ENCODE results near the gene ZC3H13.

Gene ZC3H13

DNA sequence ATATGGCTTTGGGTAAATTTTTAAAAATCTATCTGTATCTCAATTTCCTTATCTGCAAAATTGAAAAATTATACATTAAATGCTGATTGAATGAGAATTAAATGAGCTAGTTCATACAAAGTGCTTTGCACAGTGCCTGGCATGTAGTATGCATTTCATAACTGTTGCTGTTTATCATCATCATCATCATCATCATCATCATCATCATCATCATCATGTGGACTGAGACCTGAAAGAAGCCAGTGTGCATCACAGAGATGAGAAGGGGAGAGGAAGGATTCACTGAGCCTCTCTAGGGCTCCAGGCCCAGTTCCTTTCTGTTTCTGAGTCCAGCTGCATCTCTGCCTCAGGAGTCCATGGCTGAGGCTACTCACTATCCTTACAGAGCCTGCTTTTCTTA lies 6.9 kb upstream of the ZC3H13 start:
- DNase-seq (ENCODE audit: low read depth, low spot score), result no peak

DNA sequence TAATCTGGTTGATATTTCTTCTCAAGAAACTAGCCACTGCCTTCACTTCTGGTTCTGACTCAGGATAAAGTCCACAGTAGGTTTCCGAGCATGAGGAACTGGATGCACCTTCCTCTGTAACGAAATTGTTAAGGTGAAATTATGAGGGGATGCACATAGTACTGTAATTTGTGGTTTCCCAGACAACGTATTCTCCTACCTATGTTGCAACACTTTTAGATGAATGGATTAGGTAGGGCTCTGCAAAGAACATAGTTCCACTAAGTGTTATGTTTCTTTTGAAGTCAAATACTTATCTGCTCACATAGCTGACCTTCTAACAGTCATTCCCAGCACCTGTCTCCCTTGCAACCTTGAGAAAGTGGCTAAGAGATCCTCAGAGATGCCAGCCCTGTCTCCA lies 5.7 kb upstream of the ZC3H13 start:
- DNase-seq (ENCODE audit: low read depth, low spot score), result no peak

DNA sequence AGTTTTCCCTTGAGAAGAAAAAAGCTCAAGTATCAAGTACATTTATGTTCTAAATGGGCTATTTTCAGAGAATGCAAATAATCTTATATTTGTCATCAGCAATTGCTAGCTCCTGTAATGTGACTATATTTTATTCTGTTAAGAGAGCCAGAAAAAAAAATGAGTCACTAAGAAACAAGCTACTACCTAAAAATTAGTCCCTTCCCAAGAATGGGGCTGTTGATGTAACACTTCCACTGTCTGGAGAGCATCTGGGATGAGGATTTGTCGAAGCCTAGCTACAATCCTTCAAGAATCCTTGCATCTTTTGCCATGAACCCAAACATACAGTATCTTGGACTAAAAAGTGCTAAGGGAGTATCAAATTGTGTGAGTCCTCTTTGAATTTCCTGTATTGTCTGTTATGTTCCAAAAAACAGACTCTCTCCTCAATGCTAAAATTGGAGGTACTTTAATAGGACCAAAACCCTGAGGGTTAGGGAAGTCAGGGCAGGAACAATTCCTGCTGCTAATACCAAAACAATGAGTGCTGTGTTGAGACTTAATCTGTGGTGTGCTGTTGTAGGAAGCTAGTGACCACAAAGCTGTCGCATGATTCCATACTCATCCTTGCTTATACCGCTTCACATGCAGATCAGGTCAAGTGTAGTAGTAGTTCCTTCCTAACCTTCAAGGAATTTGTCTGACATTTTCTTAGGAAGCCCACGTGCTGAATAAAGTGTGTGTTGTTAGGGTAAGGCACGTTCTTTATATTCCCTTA lies 4.9 kb upstream of the ZC3H13 start:
- no peak for DNase-seq (ENCODE audit: low read depth, low spot score)

DNA sequence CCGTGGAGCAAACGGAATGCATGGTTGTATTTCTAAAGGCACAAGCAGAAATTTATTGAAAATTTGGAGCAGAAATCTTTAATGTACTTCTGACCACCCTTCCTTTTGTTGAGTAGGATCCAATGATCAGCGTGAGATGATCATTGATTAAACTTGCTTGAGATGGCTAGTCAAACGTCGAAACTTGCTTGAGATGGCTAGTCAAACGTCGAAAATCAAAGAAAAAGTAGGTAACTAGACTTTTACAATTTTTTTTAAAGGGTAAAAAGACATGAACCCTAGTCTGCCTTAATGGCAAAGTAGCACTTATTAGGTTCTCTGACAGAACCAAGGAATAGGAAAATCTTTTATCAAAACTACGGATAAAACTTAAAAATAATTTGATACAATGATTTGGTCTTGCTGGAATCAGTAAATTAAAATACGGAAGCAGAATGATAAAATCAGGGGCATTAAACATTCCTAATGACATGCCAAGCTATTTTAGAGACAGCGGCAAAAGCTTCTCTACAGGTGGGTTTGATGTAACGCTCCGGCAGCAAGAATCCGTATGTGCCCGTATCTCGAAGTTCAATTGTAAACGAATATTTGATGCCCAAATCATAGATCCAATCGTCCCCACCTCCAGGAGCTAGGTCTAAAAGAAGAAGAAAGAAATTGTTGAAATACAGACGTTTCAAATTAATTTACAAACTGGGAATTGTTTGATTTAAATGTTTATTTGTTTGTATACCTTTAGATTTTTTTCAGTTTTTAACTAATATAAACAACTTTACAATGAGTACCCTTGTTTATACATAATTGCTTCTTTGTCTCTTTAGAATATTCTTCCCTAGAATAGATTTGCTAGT lies 841 bp upstream of the ZC3H13 start:
- no peak for DNase-seq (ENCODE audit: low read depth, low spot score)

DNA sequence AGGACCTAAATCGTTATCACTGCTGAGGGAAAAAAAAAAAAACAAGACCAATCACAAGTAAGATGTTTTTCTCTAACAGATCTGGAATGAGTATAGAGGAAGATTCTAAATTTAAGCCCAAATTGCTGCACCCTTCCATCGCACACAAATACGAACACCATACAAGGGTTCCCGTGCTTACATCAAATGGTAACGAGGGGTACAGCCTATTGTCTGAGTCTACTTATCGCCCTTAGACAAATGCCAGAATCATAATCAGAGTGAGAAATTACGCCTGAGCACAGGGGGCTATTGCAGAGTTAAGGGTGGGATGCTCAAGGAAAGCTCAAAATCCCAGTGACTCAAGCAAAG lies 603 bp downstream of the ZC3H13 start:
- no peak for DNase-seq (ENCODE audit: low read depth, low spot score)

DNA sequence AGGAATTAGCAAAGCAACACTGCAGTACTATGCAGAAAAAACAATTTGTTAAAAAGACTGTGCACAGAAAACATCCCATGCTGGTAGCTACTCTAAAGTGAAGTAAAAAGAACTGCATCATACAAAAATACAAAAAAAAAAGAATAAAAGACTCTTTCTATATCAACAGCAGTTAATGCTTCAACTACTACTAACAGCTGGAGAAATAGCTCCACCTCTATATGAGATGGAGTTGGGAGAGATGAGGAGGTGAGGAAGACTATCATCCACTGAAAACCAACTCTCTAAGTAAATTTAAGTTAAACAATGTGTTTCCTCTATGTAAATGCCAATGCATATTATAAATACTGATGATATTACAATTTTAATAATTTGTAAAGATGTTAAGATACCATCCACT lies 1.8 kb downstream of the ZC3H13 start:
- DNase-seq (ENCODE audit: low read depth, low spot score), result no peak

DNA sequence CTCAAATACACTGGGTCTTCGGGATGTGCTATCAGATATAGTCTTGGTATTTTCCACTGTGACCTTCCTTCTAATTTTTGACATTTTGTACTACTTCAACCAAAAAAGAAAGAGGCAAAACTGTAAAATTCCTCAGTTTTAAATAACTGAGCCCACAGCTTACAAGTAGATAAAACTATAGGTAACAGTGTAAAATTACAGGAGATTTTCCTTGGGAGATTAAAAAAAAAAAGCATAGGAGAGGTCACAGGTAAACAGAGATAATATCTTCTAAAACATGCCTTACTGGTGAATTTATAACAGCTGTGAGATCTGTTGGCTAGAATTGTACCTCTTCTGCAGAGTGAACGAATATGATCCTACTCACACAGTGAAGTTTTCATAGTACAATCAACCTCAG lies 7.1 kb downstream of the ZC3H13 start:
- DNase-seq (ENCODE audit: low read depth, low spot score), result no peak

DNA sequence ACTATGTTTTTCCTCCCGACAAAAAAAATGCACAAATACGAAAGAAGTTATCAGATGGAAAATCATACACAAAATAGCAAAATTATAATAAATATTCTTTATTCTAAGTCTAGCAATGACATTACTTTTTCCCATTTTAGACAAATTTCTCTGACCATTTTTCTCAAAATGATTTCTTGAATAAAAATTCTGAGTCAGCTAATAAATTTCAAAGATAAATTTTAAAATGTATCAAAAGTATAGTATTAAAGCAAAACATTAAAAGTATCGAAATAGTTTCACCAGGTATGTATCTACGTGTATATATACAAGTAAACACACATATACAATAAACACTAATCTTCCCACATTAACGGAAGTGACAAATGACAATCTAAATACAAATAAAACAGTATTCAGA lies 8.9 kb downstream of the ZC3H13 start:
- DNase-seq (ENCODE audit: low read depth, low spot score), result no peak

DNA sequence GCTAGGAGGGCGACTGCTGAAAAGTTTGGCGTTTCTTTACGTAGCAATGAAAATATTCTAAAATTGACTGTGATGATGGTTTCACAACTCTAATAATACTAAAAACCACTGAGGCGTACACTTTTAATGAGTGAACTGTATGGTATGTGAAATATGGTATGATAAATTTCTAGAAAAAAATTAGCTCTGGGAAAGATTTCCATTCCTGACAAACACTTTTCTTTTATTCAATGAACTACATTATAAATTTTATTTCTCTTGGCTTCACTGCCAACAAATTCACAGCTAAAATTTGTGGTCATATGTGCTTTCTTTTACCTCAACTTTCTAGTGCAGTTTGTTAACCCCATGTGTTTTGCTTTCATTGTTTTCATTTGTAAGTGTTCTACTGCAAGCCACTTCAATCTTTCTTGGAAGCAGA lies 11.1 kb downstream of the ZC3H13 start:
- DNase-seq (ENCODE audit: low read depth, low spot score), result no peak

DNA sequence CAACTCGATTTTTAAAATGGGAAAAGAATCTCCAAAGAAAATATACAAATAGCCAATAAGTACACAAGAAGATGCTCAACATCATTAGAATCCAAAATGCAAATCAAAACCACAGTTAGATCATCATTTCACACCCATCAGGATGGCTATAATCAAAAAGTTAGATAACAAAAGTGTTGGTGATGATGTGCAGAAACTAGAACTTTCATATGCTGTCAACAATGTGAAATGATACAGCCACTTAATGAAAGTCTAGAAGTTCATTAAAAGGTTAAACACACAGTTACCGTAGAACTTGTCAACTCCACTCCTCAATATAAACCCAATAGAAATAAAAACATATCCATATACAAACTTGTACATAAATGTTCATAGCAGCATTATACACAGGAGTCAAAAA lies 11.8 kb downstream of the ZC3H13 start:
- DNase-seq (ENCODE audit: low read depth, low spot score), result no peak

DNA sequence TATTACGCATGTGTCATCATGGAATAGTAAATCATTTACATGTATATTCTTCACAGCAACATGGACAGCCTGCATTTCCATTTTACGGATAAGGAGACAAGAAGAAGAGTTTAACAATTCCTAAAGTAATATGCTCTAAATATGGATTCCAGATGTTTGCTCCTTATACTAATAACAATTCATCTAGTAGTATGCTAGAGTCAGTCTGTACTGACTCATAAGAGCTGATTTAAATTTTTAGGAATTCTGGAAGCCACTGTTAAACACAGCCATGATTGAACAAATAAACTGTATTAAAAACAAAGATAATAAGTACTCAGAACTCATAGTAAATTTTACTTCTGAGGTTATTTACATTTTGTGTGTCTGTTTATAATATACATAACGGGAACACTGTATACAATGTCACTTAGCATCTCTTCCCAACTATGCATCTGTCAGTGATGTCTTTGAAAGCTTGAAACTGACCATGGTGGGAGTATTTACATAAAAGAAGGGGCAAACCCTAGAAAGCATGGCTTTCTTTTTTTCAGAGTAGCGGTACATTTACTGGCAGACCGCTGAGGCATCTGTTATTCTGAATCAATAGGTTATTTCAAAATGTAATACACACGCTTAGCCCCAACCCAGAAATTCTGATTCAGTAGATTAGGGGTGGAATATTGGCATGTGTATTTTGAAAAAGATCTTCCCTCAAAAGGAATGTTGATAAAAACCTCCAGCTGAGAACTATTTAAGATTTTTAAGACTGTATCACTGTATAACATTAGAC lies 12.9 kb downstream of the ZC3H13 start:
- DNase-seq (ENCODE audit: low read depth, low spot score), result no peak

DNA sequence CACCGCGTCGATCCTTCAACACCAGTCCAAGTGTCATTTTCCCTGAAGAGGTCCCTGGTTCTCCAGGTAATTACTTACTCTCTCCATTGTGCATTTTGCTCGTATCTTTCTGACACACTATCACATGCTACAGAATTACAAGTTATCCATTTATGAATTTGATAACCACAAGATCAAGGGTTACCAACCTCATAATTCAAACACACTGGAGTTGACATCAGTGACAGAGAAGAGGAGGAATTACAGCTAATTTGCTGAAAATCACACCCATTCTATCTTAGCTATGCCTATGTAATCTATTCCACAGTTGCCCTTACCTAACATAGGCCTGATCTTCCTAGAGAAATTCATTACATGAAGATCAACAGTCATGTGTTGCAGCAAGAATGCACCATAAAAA lies 14.2 kb downstream of the ZC3H13 start:
- no peak for DNase-seq (ENCODE audit: low read depth, low spot score)

DNA sequence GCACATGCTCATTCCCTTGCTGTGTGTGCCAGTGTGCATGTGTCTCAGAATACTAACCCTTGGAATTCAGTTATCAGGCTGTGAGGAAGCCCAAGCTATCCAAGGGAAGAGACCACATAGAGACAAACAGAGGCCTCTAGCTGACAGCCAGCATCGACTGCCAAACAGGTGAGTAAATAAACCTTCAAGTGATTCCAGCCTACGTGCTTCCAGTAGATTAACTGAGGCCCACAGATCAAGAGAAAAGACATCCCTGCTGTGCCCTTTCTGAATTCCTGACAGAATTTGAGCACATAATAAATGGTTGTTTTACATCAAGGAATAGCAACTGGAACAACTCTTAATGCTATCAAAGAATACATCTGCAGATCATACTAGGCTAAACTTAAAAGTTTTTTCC lies 17.5 kb downstream of the ZC3H13 start:
- no peak for DNase-seq (ENCODE audit: low read depth, low spot score)

DNA sequence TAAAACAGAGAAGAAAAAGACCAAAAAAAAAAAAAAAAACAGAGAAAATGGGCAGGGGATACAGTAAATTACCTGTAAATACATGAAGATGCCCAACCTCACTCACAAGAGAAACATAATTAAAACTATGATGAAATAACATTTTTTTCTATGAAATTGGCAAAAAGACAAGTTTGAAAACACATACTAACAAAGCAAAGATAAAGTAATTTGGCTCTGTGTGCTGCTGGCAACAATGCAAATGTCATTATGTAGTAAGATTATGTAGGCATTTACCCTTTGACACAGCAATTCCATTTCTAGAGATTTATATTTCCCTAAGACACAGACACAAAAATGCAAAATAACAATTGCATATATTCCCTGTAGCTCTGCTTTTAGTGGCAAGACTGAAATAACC lies 20.2 kb downstream of the ZC3H13 start:
- DNase-seq (ENCODE audit: low read depth, low spot score), result no peak

DNA sequence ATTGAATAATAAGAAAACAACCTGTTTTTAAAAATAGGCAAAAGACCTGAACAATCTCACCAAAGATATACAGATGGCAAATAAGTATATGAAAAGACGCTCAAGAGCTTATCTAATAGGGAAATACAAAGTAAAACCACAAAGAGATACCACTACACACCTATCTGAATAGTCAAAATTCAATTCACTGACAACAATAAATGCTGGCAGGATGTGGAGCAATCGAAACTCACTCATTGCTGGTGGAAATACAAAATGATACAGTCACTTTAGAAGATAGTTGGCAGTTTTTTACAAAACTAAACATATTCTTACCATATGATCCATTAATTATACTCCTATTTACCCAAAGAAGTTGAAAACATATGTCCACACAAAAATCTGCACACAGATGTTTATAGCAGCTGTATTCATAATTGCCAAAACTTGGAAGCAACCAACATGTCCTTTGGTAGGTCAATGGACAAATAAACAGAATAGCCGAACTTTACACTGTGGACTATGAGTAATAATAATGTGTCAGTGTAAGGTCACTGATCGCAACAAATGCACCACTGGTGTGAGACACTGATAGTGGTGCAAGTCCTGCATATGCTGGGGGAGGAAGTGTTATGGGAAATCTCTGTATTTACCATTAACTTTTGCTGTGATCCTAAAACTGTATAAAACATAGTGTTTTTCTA lies 20.8 kb downstream of the ZC3H13 start:
- no peak for DNase-seq (ENCODE audit: low read depth, low spot score)

DNA sequence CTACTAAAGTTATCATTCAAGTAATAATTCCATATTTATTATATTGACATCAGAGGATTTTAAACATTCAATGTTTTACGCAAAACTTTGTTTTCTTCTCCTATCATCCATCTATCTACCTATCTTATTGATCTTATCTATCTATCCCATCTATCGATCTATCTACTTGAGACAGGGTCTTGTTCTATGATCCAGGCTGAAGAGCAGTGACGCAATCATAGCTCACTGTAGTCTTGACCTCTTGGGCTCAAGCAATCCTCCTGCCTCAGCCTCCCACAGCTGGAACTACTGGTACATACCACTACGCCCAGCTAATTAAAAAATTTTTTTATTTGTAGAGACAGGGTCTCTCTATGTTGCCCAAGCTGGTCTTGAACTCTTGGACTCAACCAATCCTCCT lies 27.4 kb downstream of the ZC3H13 start:
- no peak for DNase-seq (ENCODE audit: low read depth, low spot score)

DNA sequence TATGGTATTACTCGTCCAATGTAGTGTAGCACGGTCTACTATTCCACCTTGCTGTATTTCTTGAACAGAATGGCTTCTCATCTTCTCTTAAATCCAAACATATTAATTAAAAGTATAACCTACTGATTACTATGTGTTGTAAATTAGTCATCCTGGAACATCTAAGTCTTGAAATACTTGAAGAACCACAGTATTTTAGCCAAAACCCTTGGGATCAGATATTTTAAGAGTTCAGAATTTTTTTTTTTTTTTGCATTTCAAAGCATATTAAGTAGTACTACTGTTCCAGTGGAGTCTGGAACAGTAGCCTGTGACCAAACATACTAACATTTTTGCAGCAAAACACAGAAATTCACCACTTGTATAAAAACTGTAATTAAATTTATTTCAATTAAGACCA lies 30.1 kb downstream of the ZC3H13 start:
- DNase-seq (ENCODE audit: low read depth, low spot score), result no peak

DNA sequence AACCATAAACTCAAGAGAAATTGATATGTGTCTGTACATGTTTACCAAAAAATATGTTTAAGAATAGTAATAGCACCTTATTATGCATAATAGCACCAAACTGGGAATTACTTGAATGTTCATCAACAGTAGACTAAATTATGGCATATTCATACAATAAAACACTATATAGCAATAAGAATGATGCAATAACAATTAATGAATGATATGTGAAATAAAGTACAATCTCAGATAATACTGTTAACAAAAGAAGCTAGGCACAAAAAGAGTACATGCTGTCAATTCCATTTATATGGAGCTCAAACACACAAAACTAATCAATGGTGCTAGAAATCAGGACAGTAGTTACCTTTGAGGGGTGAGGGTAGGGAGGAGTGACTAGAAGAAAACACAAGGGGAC lies 36.3 kb downstream of the ZC3H13 start:
- DNase-seq (ENCODE audit: low read depth, low spot score), result no peak

DNA sequence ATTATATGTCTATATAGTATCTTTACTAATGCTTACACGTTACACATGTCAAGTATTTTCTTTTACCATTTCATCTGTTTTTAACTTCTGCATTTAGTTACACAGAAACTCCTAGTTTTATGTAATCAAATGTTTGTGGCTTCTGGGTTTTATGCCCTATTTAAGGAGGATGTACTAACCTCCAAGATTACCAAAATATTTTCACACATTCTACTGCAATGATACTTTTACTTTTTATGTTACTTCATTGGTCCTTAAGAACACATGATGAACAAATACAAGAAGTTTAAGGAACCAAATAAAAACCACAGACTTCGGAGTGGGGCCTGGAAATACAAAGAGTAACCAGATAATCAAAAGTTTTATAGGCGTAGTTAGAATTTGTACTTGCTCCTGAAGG lies 37.2 kb downstream of the ZC3H13 start:
- DNase-seq (ENCODE audit: low read depth, low spot score), result no peak

DNA sequence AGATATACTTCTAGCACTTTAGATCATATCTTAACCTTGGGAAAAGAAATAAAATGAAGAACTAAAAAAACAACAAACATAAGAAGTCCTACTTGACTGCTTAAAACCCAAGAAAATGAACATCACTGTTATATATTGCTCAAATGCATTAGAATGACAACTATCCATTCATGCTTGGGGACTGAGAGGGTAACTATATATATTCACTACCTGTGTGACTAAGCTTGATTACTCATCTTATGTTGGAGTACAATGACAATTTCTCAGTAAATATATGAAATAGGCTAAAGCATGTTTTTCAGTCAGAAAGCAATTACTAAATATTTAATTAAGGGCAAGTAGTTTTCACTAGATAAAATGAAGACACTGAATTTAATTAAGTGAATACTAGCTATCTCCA lies 40.1 kb downstream of the ZC3H13 start:
- no peak for DNase-seq (ENCODE audit: low read depth, low spot score)

DNA sequence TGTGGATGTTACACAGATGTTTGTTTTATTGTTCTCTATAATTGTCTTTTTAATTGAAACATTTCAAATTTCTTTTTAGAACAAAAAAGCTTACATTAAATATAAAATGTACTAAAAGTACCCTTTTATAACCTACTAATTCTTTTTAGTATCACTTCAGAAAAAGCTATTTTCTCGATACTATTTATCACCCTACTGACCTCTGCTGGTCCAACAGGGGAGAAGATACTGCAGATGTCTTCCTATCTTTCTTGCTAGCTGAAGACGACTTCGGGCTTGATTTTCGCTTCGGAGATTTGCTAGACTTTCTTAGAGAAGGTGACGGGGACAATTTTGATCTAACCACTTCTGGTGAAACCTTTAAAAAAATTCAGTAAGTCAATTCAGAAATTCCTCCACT lies 42.4 kb downstream of the ZC3H13 start:
- DNase-seq (ENCODE audit: low read depth, low spot score), result no peak

DNA sequence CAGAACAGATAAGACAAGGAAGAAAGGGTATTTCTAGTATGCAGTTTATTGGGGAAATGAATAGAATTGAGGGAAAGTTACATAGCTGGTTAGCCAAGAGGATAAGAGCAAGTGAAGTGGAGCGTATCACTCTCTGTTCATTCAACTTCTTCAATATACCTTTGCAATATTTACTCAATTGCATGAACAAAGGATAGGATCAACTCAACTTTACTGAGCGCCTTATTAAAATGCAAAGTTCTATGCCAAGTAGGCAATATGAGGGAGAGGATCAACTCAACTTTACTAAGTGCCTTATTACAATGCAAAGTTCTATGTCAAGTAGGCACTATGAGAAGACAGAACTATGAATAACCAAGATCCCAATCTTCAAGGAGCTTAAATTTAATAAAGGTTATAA lies 43.9 kb downstream of the ZC3H13 start:
- DNase-seq (ENCODE audit: low read depth, low spot score), result no peak

Measured in activated CD4-positive, CD25-positive, alpha-beta regulatory T cell treated with anti-CD3 and anti-CD28 coated beads, Interleukin-2, amount 50 U/mL, for 16 hours (primary cell).